Karpas-422 (cell line): ENCODE data around the gene STYX. TPM values are rescaled to one million over a fixed set of nuclear protein-coding genes. Genes with fewer than 3 reads are reported as not detected.

Source experiments
- DNase-seq: peaks from one replicate; pipeline ENCODE4 v3.0.0-alpha.2; 2015
- H2AFZ ChIP-seq: fragments of 200-600 bp; sonication (generic); 2 replicates; pipeline ENCODE4 v1.6.1; 2014; ENCODE audit warnings: antibody characterized with exemption, low read length, mixed read lengths
- H3K27ac ChIP-seq: fragments of 200-600 bp; sonication (generic); 2 replicates; pipeline ENCODE4 v1.5.1; 2014; ENCODE audit warnings: mild to moderate bottlenecking, low read length, moderate library complexity
- H3K27me3 ChIP-seq: fragments of 200-600 bp; sonication (generic); 2 replicates; pipeline ENCODE4 v1.6.1; 2014; ENCODE audit warnings: low read length, mixed read lengths
- H3K36me3 ChIP-seq: fragments of 200-600 bp; sonication (generic); 2 replicates; pipeline ENCODE4 v1.6.1; 2014; ENCODE audit warnings: low read length, mixed read lengths; ENCODE audit not compliant: insufficient read depth
- H3K4me1 ChIP-seq: fragments of 200-600 bp; sonication (generic); 2 replicates; pipeline ENCODE4 v1.6.1; 2014; ENCODE audit warnings: mild to moderate bottlenecking, low read length, mixed read lengths
- H3K4me2 ChIP-seq: fragments of 200-600 bp; sonication (generic); 2 replicates; pipeline ENCODE4 v1.6.1; 2014; ENCODE audit warnings: low read length, low read depth, mild to moderate bottlenecking; ENCODE audit not compliant: poor library complexity, severe bottlenecking
- H3K4me3 ChIP-seq: fragments of 200-600 bp; sonication (generic); 2 replicates; pipeline ENCODE4 v1.5.1; 2014; ENCODE audit warnings: mild to moderate bottlenecking, antibody characterized with exemption, low read length, mixed read lengths
- H3K79me2 ChIP-seq: fragments of 200-600 bp; sonication (generic); 2 replicates; pipeline ENCODE4 v1.6.1; 2014; ENCODE audit warnings: mild to moderate bottlenecking, low read length, mixed read lengths
- H3K9ac ChIP-seq: fragments of 200-600 bp; sonication (generic); 2 replicates; pipeline ENCODE4 v1.6.0; 2014; ENCODE audit warnings: low read length
- H3K9me2 ChIP-seq: fragments of 200-600 bp; sonication (generic), shearing (Covaris generic); replicated peaks from 2 replicates; pipeline ENCODE4 v1.6.0; 2014; ENCODE audit warnings: mild to moderate bottlenecking, low read length, moderate library complexity; ENCODE audit not compliant: insufficient read depth
- H3K9me3 ChIP-seq: fragments of 300-700, 200-600 bp; sonication (generic); 2 replicates; pipeline ENCODE4 v1.6.1; 2014; ENCODE audit warnings: low read length, mixed read lengths
- H4K20me1 ChIP-seq: fragments of 200-600 bp; sonication (generic); 2 replicates; pipeline ENCODE4 v1.6.1; 2014; ENCODE audit warnings: mild to moderate bottlenecking, antibody characterized with exemption, low read length, low read depth; ENCODE audit not compliant: insufficient read depth
- total RNA-seq: library from RNA; depleted of rRNA; stranded (reverse); fragments of >200 nt; shearing (Covaris generic); gene quantifications from 2 replicates; pipeline ENCODE4 v1.2.3, GENCODE V29; 2014; ENCODE audit warnings: low replicate concordance

STYX gene
- total RNA-seq, 1 experiment from 2014 or later = 40.5 TPM

- peak overlapping the region; percentile 61; the same call in 1 of the 2 replicates for H2AFZ ChIP-seq
- peaks cover 35% of the 10 kb centered on the region for H3K4me1 ChIP-seq
- H3K27me3 ChIP-seq = no peaks in the 10 kb centered on the region
- peaks cover 26% of the 10 kb centered on the region for H3K36me3 ChIP-seq
- peak overlapping the region; percentile 76 for H3K4me3 ChIP-seq
- peak overlapping the region; percentile 21 for H3K27ac ChIP-seq
- no peak for DNase-seq
- H3K79me2 ChIP-seq = peaks cover 65% of the 10 kb centered on the region
- H3K9ac ChIP-seq = peak overlapping the region; percentile 91
- H3K4me2 ChIP-seq = peak overlapping the region; percentile 89
- no peaks in the 10 kb centered on the region for H3K9me3 ChIP-seq
- H3K9me2 ChIP-seq = no peaks in the 10 kb centered on the region
- H4K20me1 ChIP-seq = no peaks in the 10 kb centered on the region
Measured at GRCh38 chr14:52730709-52731111, 744 bp downstream of the STYX start.

- Histone ChIP-seq H3K79me2 (peaks cover 87% of the 10 kb centered on the region), H3K4me3 (no peak overlapping the region), H3K9ac (no peak overlapping the region), H3K27ac (no peak overlapping the region), H4K20me1 (no peaks in the 10 kb centered on the region), H3K4me2 (no peak overlapping the region), H2AFZ (no peak overlapping the region), H3K9me2 (no peaks in the 10 kb centered on the region), H3K9me3 (no peaks in the 10 kb centered on the region), H3K4me1 (peaks cover 45% of the 10 kb centered on the region), H3K36me3 (peaks cover 12% of the 10 kb centered on the region; the same call in 1 of the 2 replicates), H3K27me3 (no peaks in the 10 kb centered on the region)
- DNase-seq = no peak
Measured at GRCh38 chr14:52733824-52734223, 3.9 kb downstream of the STYX start.

GRCh38 chr14:52735921-52736489 lies 6.0 kb downstream of the STYX start:
- Histone ChIP-seq H2AFZ (no peak overlapping the region), H3K27ac (peak overlapping the region; percentile 40), H3K4me3 (no peak overlapping the region), H3K4me2 (no peak overlapping the region), H4K20me1 (no peaks in the 10 kb centered on the region), H3K27me3 (no peaks in the 10 kb centered on the region), H3K9me2 (no peaks in the 10 kb centered on the region), H3K79me2 (peaks cover 99% of the 10 kb centered on the region), H3K36me3 (peaks cover 21% of the 10 kb centered on the region; the same call in 1 of the 2 replicates), H3K9ac (no peak overlapping the region), H3K4me1 (peaks cover 43% of the 10 kb centered on the region), H3K9me3 (no peaks in the 10 kb centered on the region)
- DNase-seq = no peak

- H3K4me3 ChIP-seq = no peak overlapping the region
- DNase-seq = no peak
- H3K36me3 ChIP-seq = peaks cover 13% of the 10 kb centered on the region; the same call in 1 of the 2 replicates
- H3K9me3 ChIP-seq = no peaks in the 10 kb centered on the region
- H3K4me2 ChIP-seq = no peak overlapping the region
- H2AFZ ChIP-seq = no peak overlapping the region
- no peaks in the 10 kb centered on the region for H3K27me3 ChIP-seq
- H3K9ac ChIP-seq = no peak overlapping the region
- H3K4me1 ChIP-seq = peaks cover 57% of the 10 kb centered on the region
- no peak overlapping the region for H3K27ac ChIP-seq
- no peaks in the 10 kb centered on the region for H4K20me1 ChIP-seq
- H3K9me2 ChIP-seq = no peaks in the 10 kb centered on the region
- H3K79me2 ChIP-seq = peaks cover 97% of the 10 kb centered on the region
Measured at GRCh38 chr14:52738409-52738808, 8.4 kb downstream of the STYX start.

- H3K4me1 ChIP-seq = peaks cover 60% of the 10 kb centered on the region
- peak overlapping the region; percentile 93 for H3K27ac ChIP-seq
- no peak overlapping the region for H3K9ac ChIP-seq
- no peak overlapping the region for H3K4me2 ChIP-seq
- H3K9me2 ChIP-seq = no peaks in the 10 kb centered on the region
- no peak overlapping the region for H3K4me3 ChIP-seq
- no peaks in the 10 kb centered on the region for H3K9me3 ChIP-seq
- peaks cover 94% of the 10 kb centered on the region for H3K79me2 ChIP-seq
- H3K36me3 ChIP-seq = peaks cover 17% of the 10 kb centered on the region; the same call in 1 of the 2 replicates
- no peak for DNase-seq
- H2AFZ ChIP-seq = no peak overlapping the region
- no peaks in the 10 kb centered on the region for H3K27me3 ChIP-seq
- H4K20me1 ChIP-seq = no peaks in the 10 kb centered on the region
Measured at GRCh38 chr14:52740751-52741150, 10.8 kb downstream of the STYX start.

GRCh38 chr14:52741865-52742264 lies 11.9 kb downstream of the STYX start:
- Histone ChIP-seq H3K9me2 (no peaks in the 10 kb centered on the region), H3K4me1 (peaks cover 52% of the 10 kb centered on the region), H4K20me1 (no peaks in the 10 kb centered on the region), H3K27me3 (no peaks in the 10 kb centered on the region), H3K4me3 (peak overlapping the region; percentile 54), H3K79me2 (peaks cover 91% of the 10 kb centered on the region), H3K4me2 (peak overlapping the region; percentile 73), H3K27ac (peak overlapping the region; percentile 93), H3K36me3 (peaks cover 26% of the 10 kb centered on the region; the same call in 1 of the 2 replicates), H2AFZ (peak overlapping the region; percentile 32), H3K9me3 (no peaks in the 10 kb centered on the region), H3K9ac (peak overlapping the region; percentile 63)
- DNase-seq = no peak

GRCh38 chr14:52748647-52749292 lies 18.8 kb downstream of the STYX start:
- Histone ChIP-seq H3K9me3 (no peaks in the 10 kb centered on the region), H3K27me3 (no peaks in the 10 kb centered on the region), H3K9ac (no peak overlapping the region), H3K4me2 (no peak overlapping the region), H3K4me1 (peaks cover 27% of the 10 kb centered on the region), H3K4me3 (no peak overlapping the region), H4K20me1 (no peaks in the 10 kb centered on the region), H3K9me2 (no peaks in the 10 kb centered on the region), H3K27ac (no peak overlapping the region), H3K79me2 (peaks cover 38% of the 10 kb centered on the region), H3K36me3 (peaks cover 53% of the 10 kb centered on the region; the same call in 1 of the 2 replicates), H2AFZ (no peak overlapping the region)
- DNase-seq = no peak

- Histone ChIP-seq H4K20me1 (no peaks in the 10 kb centered on the region), H3K27me3 (no peaks in the 10 kb centered on the region), H3K4me3 (no peak overlapping the region), H3K36me3 (peaks cover 31% of the 10 kb centered on the region; the same call in 1 of the 2 replicates), H3K9ac (no peak overlapping the region), H3K27ac (no peak overlapping the region), H3K9me2 (no peaks in the 10 kb centered on the region), H3K79me2 (peaks cover 4% of the 10 kb centered on the region; the same call in 1 of the 2 replicates), H3K9me3 (no peaks in the 10 kb centered on the region), H2AFZ (no peak overlapping the region), H3K4me1 (peaks cover 6% of the 10 kb centered on the region), H3K4me2 (no peak overlapping the region)
- no peak for DNase-seq
Measured at GRCh38 chr14:52755607-52756316, 25.8 kb downstream of the STYX start.
